IMR-90 (cell line): ENCODE data around the gene CIRBP. TPM values are rescaled to one million over a fixed set of nuclear protein-coding genes. Genes with fewer than 3 reads are reported as not detected.

Experiments used
- ATAC-seq: fragments of 200-7000 bp; cut with Tn5 transposase; 2 replicates; pipeline ENCODE4 v1.9.1; 2020; ENCODE audit warnings: low read depth, mild to moderate bottlenecking, moderate library complexity
- BruUV-seq: library from RNA; stranded (reverse); fragments of 400-500 nt; replicated peaks from 2 replicates; lab custom pipeline; 2021; lab: Mats Ljungman, UMichigan
- CTCF ChIA-PET: fragments of 300-600 bp; formaldehyde crosslinking; extraction: SDS; loops from one replicate; lab custom pipeline; 2021; ENCODE audit warnings: antibody characterized with exemption; lab: Yijun Ruan, JAX
- POLR2A ChIA-PET: fragments of 300-600 bp; sonication (Branson Sonifier 250); formaldehyde crosslinking; loops from one replicate; lab custom pipeline; 2022; ENCODE audit warnings: antibody characterized with exemption; ENCODE audit not compliant: unreplicated experiment; lab: Charles Lee
- DNase-seq: peaks from one replicate; pipeline ENCODE4 v3.0.0; 2013
- H2AFZ ChIP-seq: replicated peaks from 2 replicates; pipeline ENCODE3; 2013; ENCODE audit warnings: low read length, mild to moderate bottlenecking; ENCODE audit not compliant: poor library complexity
- H2AK5ac ChIP-seq: 2 replicates; pipeline ENCODE4 v1.6.1; 2013; ENCODE audit warnings: low read depth, low read length, inconsistent platforms
- H2AK9ac ChIP-seq: replicated peaks from 2 replicates; pipeline ENCODE3; 2013; ENCODE audit warnings: mild to moderate bottlenecking, low read depth, low read length, moderate library complexity; ENCODE audit not compliant: poor library complexity
- H2BK120ac ChIP-seq: 2 replicates; pipeline ENCODE4 v1.6.1; 2013; ENCODE audit warnings: low read depth, low read length, inconsistent platforms
- H2BK15ac ChIP-seq: 3 replicates; pipeline ENCODE4 v1.6.1; 2013; ENCODE audit warnings: low read depth, low read length, inconsistent platforms
- H2BK20ac ChIP-seq: 2 replicates; pipeline ENCODE4 v1.6.1; 2013; ENCODE audit warnings: low read depth, mild to moderate bottlenecking, inconsistent platforms, low read length, moderate library complexity
- H2BK5ac ChIP-seq: 2 replicates; pipeline ENCODE4 v1.6.1; 2013; ENCODE audit warnings: mild to moderate bottlenecking, low read depth, low read length, inconsistent platforms; ENCODE audit not compliant: poor library complexity, severe bottlenecking
- H3K14ac ChIP-seq: replicated peaks from 2 replicates; pipeline ENCODE4 v1.6.1; 2013; ENCODE audit warnings: low read depth, low read length, inconsistent platforms
- H3K18ac ChIP-seq: 2 replicates; pipeline ENCODE4 v1.6.1; 2013; ENCODE audit warnings: low read depth, low read length, control low read depth
- H3K23ac ChIP-seq: 2 replicates; pipeline ENCODE4 v1.6.1; 2013; ENCODE audit warnings: low read depth, low read length, inconsistent platforms
- H3K27ac ChIP-seq: 2 replicates; pipeline ENCODE4 v1.5.1; 2013; ENCODE audit warnings: mild to moderate bottlenecking, control low read depth, low read length; ENCODE audit not compliant: insufficient read depth
- H3K27me3 ChIP-seq: 2 replicates; pipeline ENCODE4 v1.6.1; 2013; ENCODE audit warnings: low read length; ENCODE audit not compliant: control insufficient read depth, insufficient read depth
- H3K36me3 ChIP-seq: 2 replicates; pipeline ENCODE4 v1.6.1; 2013; ENCODE audit warnings: low read length, mixed read lengths; ENCODE audit not compliant: control insufficient read depth, insufficient read depth
- H3K4ac ChIP-seq: 2 replicates; pipeline ENCODE4 v1.6.1; 2013; ENCODE audit warnings: low read depth, low read length, inconsistent platforms
- H3K4me1 ChIP-seq: 2 replicates; pipeline ENCODE4 v1.6.1; 2013; ENCODE audit warnings: low read length, mixed read lengths; ENCODE audit not compliant: control insufficient read depth, insufficient read depth
- H3K4me2 ChIP-seq: 2 replicates; pipeline ENCODE4 v1.6.1; 2013; ENCODE audit warnings: low read depth, mild to moderate bottlenecking, control low read depth, low read length, moderate library complexity
- H3K4me3 ChIP-seq: 2 replicates; pipeline ENCODE4 v1.5.1; 2013; ENCODE audit warnings: low read depth, mild to moderate bottlenecking, control low read depth, low read length, moderate library complexity; ENCODE audit not compliant: insufficient read depth
- H3K56ac ChIP-seq: 2 replicates; pipeline ENCODE4 v1.6.1; 2013; ENCODE audit warnings: low read length, inconsistent platforms; ENCODE audit not compliant: insufficient read depth; ENCODE audit errors: extremely low read depth
- H3K79me1 ChIP-seq, 2 experiments: 2 replicates each; pipeline ENCODE4 v1.6.1; 2013; ENCODE audit warnings: low read length in 2 of 2, inconsistent platforms in 1 of 2, low read depth in 1 of 2
- H3K9ac ChIP-seq: 2 replicates; pipeline ENCODE4 v1.6.1; 2013; ENCODE audit warnings: low read depth, low read length, control low read depth
- H3K9me1 ChIP-seq: 2 replicates; pipeline ENCODE4 v1.6.1; 2013; ENCODE audit warnings: low read length, inconsistent platforms; ENCODE audit not compliant: insufficient read depth
- H3K9me3 ChIP-seq: 2 replicates; pipeline ENCODE4 v1.6.1; 2013; ENCODE audit warnings: low read length; ENCODE audit not compliant: control insufficient read depth, insufficient read depth
- H4K20me1 ChIP-seq: 2 replicates; pipeline ENCODE4 v1.6.1; 2013; ENCODE audit warnings: low read length, inconsistent platforms; ENCODE audit not compliant: insufficient read depth
- H4K5ac ChIP-seq: 2 replicates; pipeline ENCODE4 v1.6.1; 2013; ENCODE audit warnings: mild to moderate bottlenecking, low read depth, low read length, control low read depth
- H4K8ac ChIP-seq, 2 experiments: 2 replicates each; pipeline ENCODE4 v1.6.1; 2013; ENCODE audit warnings: low read depth in 2 of 2, low read length in 2 of 2, control low read depth in 1 of 2, inconsistent platforms in 1 of 2
- H4K91ac ChIP-seq: 2 replicates; pipeline ENCODE4 v1.6.1; 2013; ENCODE audit warnings: low read depth, low read length, inconsistent platforms; ENCODE audit not compliant: insufficient read depth
- BHLHE40 ChIP-seq: fragments of 150-350 bp; IDR thresholded peaks from 2 replicates; pipeline ENCODE4 v1.6.1; 2016; ENCODE audit warnings: mild to moderate bottlenecking, low read depth, low read length
- CHD1 ChIP-seq: IDR thresholded peaks from 2 replicates; pipeline ENCODE4 v1.6.1; 2012; ENCODE audit warnings: low read depth, low read length, improper control_type of control experiment
- FOS ChIP-seq: fragments of 150-350 bp; IDR thresholded peaks from 2 replicates; pipeline ENCODE4 v1.6.1; 2016; ENCODE audit warnings: low read depth, low read length
- MXI1 ChIP-seq: IDR thresholded peaks from 2 replicates; pipeline ENCODE4 v1.6.1; 2012; ENCODE audit warnings: low read depth, mild to moderate bottlenecking, low read length, moderate library complexity, borderline replicate concordance
- NFE2L2 ChIP-seq: fragments of 150-350 bp; IDR thresholded peaks from 2 replicates; pipeline ENCODE4 v1.6.1; 2016; ENCODE audit warnings: low read depth, mild to moderate bottlenecking, low read length
- RCOR1 ChIP-seq: IDR thresholded peaks from 2 replicates; pipeline ENCODE4 v1.6.1; 2012; ENCODE audit warnings: mild to moderate bottlenecking, low read length, improper control_type of control experiment; ENCODE audit not compliant: insufficient replicate concordance
- USF2 ChIP-seq: fragments of 150-350 bp; IDR thresholded peaks from 2 replicates; pipeline ENCODE4 v1.6.1; 2017; ENCODE audit warnings: mild to moderate bottlenecking, antibody characterized with exemption, low read length, low read depth
- WGBS, 2 experiments: methylation state at CpG; one replicate each; pipeline versions ENCODE4 v1.1.5 to v1.1.7; 2013; ENCODE audit warnings: missing lambda C conversion rate in 2 of 2; ENCODE audit not compliant: insufficient read length in 1 of 2; ENCODE audit errors: extremely low coverage in 2 of 2; 5-methylcytosine and 5-hydroxymethylcytosine counted together
- dilution Hi-C: fragments of 300-500 bp; cut with HindIII; formaldehyde crosslinking; loops from one replicate; pipeline ENCODE4 v1.14.3; 2018; ENCODE audit warnings: low sequenced_read_pairs; ENCODE audit not compliant: unreplicated experiment
- in situ Hi-C: fragments of 300-500 bp; cut with MboI; formaldehyde crosslinking; loops from 3 replicates; pipeline ENCODE4 v1.14.3; 2019; ENCODE audit warnings: low sequenced_read_pairs, inconsistent platforms, mixed read lengths
- intact Hi-C: fragments of 100-400 bp; cut with micrococcal nuclease; formaldehyde crosslinking; loops from 2 replicates; pipeline ENCODE4 v1.10.0; 2022
- polyA plus RNA-seq, 3 experiments: library from polyadenylated mRNA; depleted of rRNA; stranded (reverse); fragments of >200 nt; gene quantifications; 2 replicates each; pipeline ENCODE4 v1.2.3, GENCODE V29; 2012; ENCODE audit warnings: low replicate concordance in 1 of 3
- total RNA-seq: library from RNA; depleted of rRNA; stranded (reverse); fragments of >200 nt; gene quantifications from 2 replicates; pipeline ENCODE4 v1.2.3, GENCODE V29; 2012

CIRBP gene
- total and polyA plus RNA-seq, 2 of the 4 experiments (the other 2 are of a cell fraction), result 299 to 542 TPM

- H3K9ac ChIP-seq, result no peak overlapping the region
- no peak overlapping the region for H2BK120ac ChIP-seq
- peaks cover 38% of the 10 kb centered on the region for H4K20me1 ChIP-seq
- no peak overlapping the region for H2BK5ac ChIP-seq
- H3K9me1 ChIP-seq, result no peaks in the 10 kb centered on the region
- H4K91ac ChIP-seq, result no peak overlapping the region
- H4K8ac ChIP-seq, result no peak overlapping the region
- ChIA-PET POLR2A (no interaction called here), CTCF (interaction anchor here (0.6 kb wide), 1 partner anchor 17 kb away, joined by 4 read pairs; no protein-coding TSS in a partner anchor)
- TF ChIP-seq BHLHE40 (no peak), NFE2L2 (no peak), MXI1 (no peak), CHD1 (no peak), RCOR1 (no peak), FOS (no peak), USF2 (no peak)
- ATAC-seq (no peak), DNase-seq (no peak)
- no peak overlapping the region for H3K23ac ChIP-seq
- no peak overlapping the region for H3K4me3 ChIP-seq
- in situ Hi-C loops (no loop called here), dilution Hi-C loops (no loop called here), intact Hi-C loops (no loop called here)
- H3K9me3 ChIP-seq, result no peaks in the 10 kb centered on the region
- H4K5ac ChIP-seq, result no peak overlapping the region
- no peak overlapping the region for H2BK15ac ChIP-seq
- H3K56ac ChIP-seq, result no peak overlapping the region
- no peak overlapping the region for H2BK20ac ChIP-seq
- no TSS peak for BruUV-seq
- no peak overlapping the region for H3K4ac ChIP-seq
- H3K79me1 ChIP-seq, result peaks cover 10 to 38% of the 10 kb centered on the region in 2 experiments
- peaks cover 24% of the 10 kb centered on the region for H3K4me1 ChIP-seq
- H3K27me3 ChIP-seq, result no peaks in the 10 kb centered on the region
- H3K27ac ChIP-seq, result no peak overlapping the region
- H2AK5ac ChIP-seq, result no peak overlapping the region
- H2AFZ ChIP-seq, result no peak overlapping the region
- H2AK9ac ChIP-seq, result no peak overlapping the region
- WGBS, 2 experiments, result 97% methylated on average over 18 of the region's 45 CpGs; no CpG with 5 or more reads in 1 of the 2 experiments
- H3K36me3 ChIP-seq, result peaks cover 40% of the 10 kb centered on the region
- no peak overlapping the region for H3K14ac ChIP-seq
- H3K18ac ChIP-seq, result no peak overlapping the region
- no peak overlapping the region for H3K4me2 ChIP-seq
Measured at GRCh38 chr19:1234051-1234954, 34.8 kb upstream of the CIRBP start.
